PFSK-1 (cell line): Measurements from ENCODE around the gene DNAJC5.

Experiments used
- POLR2AphosphoS5 ChIP-seq: IDR thresholded peaks from 2 replicates; pipeline ENCODE4 v1.6.1; 2012; ENCODE audit warnings: low read depth, mild to moderate bottlenecking, control low read depth, low read length, moderate library complexity
- REST ChIP-seq, 2 experiments: IDR thresholded peaks; 2 replicates each; pipeline versions ENCODE4 v1.6.1 to v1.8.0; 2011 to 2012; ENCODE audit warnings: low read depth in 2 of 2, low read length in 2 of 2, control low read depth in 1 of 2, inconsistent platforms in 1 of 2, mild to moderate bottlenecking in 1 of 2, moderate library complexity in 1 of 2; ENCODE audit not compliant: insufficient read depth in 1 of 2
- SIN3A ChIP-seq: IDR thresholded peaks from 2 replicates; pipeline ENCODE4 v1.6.1; 2012; ENCODE audit warnings: mild to moderate bottlenecking, low read length, moderate library complexity, borderline replicate concordance; ENCODE audit not compliant: insufficient read depth
- TAF1 ChIP-seq: IDR thresholded peaks from 2 replicates; pipeline ENCODE4 v1.6.1; 2012; ENCODE audit warnings: low read length, control low read depth, borderline replicate concordance; ENCODE audit not compliant: insufficient read depth

- TF ChIP-seq POLR2AphosphoS5 (no peak), SIN3A (no peak), REST (IDR thresholded peaks at IDR 0.05; ENCODE audit: insufficient read depth in 1 of 2, low read depth in 2 of 2, low read length in 2 of 2) (no peak), TAF1 (no peak)
Measured at GRCh38 chr20:63890201-63890576, 4.7 kb upstream of the DNAJC5 start.
